ENCODE data around the gene LRBA. TPM values are rescaled to one million over a fixed set of nuclear protein-coding genes. Genes with fewer than 3 reads are reported as not detected.

Gene LRBA
- total RNA-seq, 1 donor from 2014 or later: 26.4 TPM

DNA sequence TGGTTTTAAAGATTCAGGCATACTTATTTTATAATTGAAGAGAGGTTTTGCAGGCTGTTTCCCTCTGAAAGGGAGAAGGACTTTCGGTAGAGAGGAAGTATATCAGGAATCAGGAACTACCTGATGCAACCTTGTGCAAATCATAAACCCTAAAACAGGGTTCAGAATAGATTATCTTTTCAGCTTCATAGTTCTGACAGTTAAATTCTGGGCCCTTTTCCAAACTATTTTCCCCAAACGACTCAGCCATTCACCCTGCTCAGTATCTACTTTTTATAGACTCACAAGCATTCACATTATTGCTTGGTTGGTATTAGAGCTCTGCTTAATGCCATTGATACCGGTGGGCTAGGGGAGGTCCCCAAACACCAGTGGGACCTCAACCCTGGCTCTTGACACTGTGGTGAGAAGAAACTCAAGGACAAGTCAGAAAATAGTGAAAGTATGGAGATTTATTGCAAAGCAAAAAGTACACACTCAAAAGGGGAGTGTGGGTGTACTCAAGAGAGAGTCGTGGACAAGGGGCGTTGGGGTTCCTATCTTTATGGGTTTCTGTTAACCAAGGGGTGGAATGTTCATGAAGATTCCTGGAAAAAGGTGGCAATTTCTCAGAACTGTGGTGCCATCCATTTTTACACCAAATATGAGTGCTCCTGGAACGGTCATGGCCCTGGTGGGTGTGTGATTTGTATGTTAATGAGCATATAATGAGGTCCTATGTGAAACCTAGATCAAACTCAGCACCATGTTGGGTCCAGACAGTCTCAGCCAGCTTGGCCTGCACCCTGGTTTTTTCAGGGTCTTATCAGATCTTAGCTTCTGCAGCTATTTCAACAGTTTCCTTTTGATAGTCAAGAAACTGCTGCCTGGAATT lies 698.5 kb downstream of the LRBA start:
- no peaks in the 10 kb centered on the region for H3K36me3 Mint-ChIP-seq (ENCODE audit: unreplicated experiment)
- H3K27ac Mint-ChIP-seq (ENCODE audit: unreplicated experiment): peak overlapping the region; percentile 43
- peaks cover 5% of the 10 kb centered on the region for H3K27me3 Mint-ChIP-seq (ENCODE audit: unreplicated experiment)
- H3K4me1 Mint-ChIP-seq (ENCODE audit: low read depth, unreplicated experiment): peaks cover 15% of the 10 kb centered on the region
- TF ChIP-seq, protein P1, sequence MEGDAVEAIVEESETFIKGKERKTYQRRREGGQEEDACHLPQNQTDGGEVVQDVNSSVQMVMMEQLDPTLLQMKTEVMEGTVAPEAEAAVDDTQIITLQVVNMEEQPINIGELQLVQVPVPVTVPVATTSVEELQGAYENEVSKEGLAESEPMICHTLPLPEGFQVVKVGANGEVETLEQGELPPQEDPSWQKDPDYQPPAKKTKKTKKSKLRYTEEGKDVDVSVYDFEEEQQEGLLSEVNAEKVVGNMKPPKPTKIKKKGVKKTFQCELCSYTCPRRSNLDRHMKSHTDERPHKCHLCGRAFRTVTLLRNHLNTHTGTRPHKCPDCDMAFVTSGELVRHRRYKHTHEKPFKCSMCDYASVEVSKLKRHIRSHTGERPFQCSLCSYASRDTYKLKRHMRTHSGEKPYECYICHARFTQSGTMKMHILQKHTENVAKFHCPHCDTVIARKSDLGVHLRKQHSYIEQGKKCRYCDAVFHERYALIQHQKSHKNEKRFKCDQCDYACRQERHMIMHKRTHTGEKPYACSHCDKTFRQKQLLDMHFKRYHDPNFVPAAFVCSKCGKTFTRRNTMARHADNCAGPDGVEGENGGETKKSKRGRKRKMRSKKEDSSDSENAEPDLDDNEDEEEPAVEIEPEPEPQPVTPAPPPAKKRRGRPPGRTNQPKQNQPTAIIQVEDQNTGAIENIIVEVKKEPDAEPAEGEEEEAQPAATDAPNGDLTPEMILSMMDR (IDR thresholded peaks at IDR 0.05; ENCODE audit: partially characterized antibody, unreplicated experiment): no peak
- DNase-seq: no peak
- peaks cover 8% of the 10 kb centered on the region for H3K9me3 Mint-ChIP-seq (ENCODE audit: unreplicated experiment)
- H3K4me3 Mint-ChIP-seq (ENCODE audit: unreplicated experiment): peak overlapping the region; percentile 9

- TF ChIP-seq, protein P1 (IDR thresholded peaks at IDR 0.05; ENCODE audit: partially characterized antibody, unreplicated experiment): no peak
- Mint-ChIP-seq H3K27me3 (ENCODE audit: unreplicated experiment) (peaks cover 3% of the 10 kb centered on the region), H3K27ac (ENCODE audit: unreplicated experiment) (peak overlapping the region; percentile 66), H3K36me3 (ENCODE audit: unreplicated experiment) (no peaks in the 10 kb centered on the region), H3K4me1 (ENCODE audit: low read depth, unreplicated experiment) (peaks cover 11% of the 10 kb centered on the region), H3K9me3 (ENCODE audit: unreplicated experiment) (peaks cover 8% of the 10 kb centered on the region), H3K4me3 (ENCODE audit: unreplicated experiment) (peak overlapping the region; percentile 38)
- no peak for DNase-seq
These were observed 699.4 kb downstream of the LRBA start for GRCh38 chr4:150315691-150316090.

GRCh38 chr4:150315175-150315574 lies 699.9 kb downstream of the LRBA start:
- peaks cover 8% of the 10 kb centered on the region for H3K9me3 Mint-ChIP-seq (ENCODE audit: unreplicated experiment)
- H3K27me3 Mint-ChIP-seq (ENCODE audit: unreplicated experiment): peaks cover 3% of the 10 kb centered on the region
- TF ChIP-seq, protein P1 (IDR thresholded peaks at IDR 0.05; ENCODE audit: partially characterized antibody, unreplicated experiment): no peak
- no peak for DNase-seq
- H3K27ac Mint-ChIP-seq (ENCODE audit: unreplicated experiment): peak overlapping the region; percentile 76
- peak overlapping the region; percentile 35 for H3K4me3 Mint-ChIP-seq (ENCODE audit: unreplicated experiment)
- H3K36me3 Mint-ChIP-seq (ENCODE audit: unreplicated experiment): no peaks in the 10 kb centered on the region
- H3K4me1 Mint-ChIP-seq (ENCODE audit: low read depth, unreplicated experiment): peaks cover 11% of the 10 kb centered on the region

- TF ChIP-seq, protein P1 (IDR thresholded peaks at IDR 0.05; ENCODE audit: partially characterized antibody, unreplicated experiment): no peak
- H3K4me1 Mint-ChIP-seq (ENCODE audit: low read depth, unreplicated experiment): peaks cover 11% of the 10 kb centered on the region
- H3K9me3 Mint-ChIP-seq (ENCODE audit: unreplicated experiment): peaks cover 8% of the 10 kb centered on the region
- H3K27ac Mint-ChIP-seq (ENCODE audit: unreplicated experiment): no peak overlapping the region
- peaks cover 3% of the 10 kb centered on the region for H3K27me3 Mint-ChIP-seq (ENCODE audit: unreplicated experiment)
- no peak for DNase-seq
- H3K36me3 Mint-ChIP-seq (ENCODE audit: unreplicated experiment): no peaks in the 10 kb centered on the region
- no peak overlapping the region for H3K4me3 Mint-ChIP-seq (ENCODE audit: unreplicated experiment)
These were observed 701.1 kb downstream of the LRBA start for GRCh38 chr4:150314031-150314430.

All from glutamatergic neuron (in vitro differentiated cells).